CD4-positive, alpha-beta memory T cell (primary cell): ENCODE measurements around the gene TMEM234. TPM values are rescaled to one million over a fixed set of nuclear protein-coding genes. Genes with fewer than 3 reads are reported as not detected.
A peak's percentile ranks its signal among the peaks of the same experiment; 100 is the strongest.

ENCODE experiments used
- CTCF ChIA-PET: fragments of 350-600 bp; sonication (Branson Sonifier 250); formaldehyde crosslinking; loops from one replicate; lab custom pipeline; 2021; ENCODE audit warnings: inconsistent platforms; ENCODE audit not compliant: partially characterized antibody; lab: Charles Lee
- POLR2A ChIA-PET: fragments of 350-600 bp; sonication (Branson Sonifier 250); formaldehyde crosslinking; loops from one replicate; lab custom pipeline; 2021; ENCODE audit not compliant: partially characterized antibody; lab: Charles Lee
- DNase-seq, 5 donors: peaks; one replicate each; pipeline versions ENCODE4 v3.0.0 to v3.0.0-alpha.2; 2020 to 2022; ENCODE audit warnings: mixed read lengths in 1 of 5
- H3K27ac ChIP-seq: one replicate; pipeline ENCODE4 v1.7.0; 2013; ENCODE audit warnings: low read depth, low read length
- H3K27me3 ChIP-seq: 2 replicates; pipeline ENCODE4 v1.7.0; 2013; ENCODE audit warnings: mild to moderate bottlenecking, low read length, moderate library complexity; ENCODE audit not compliant: insufficient read depth
- H3K36me3 ChIP-seq: 2 replicates; pipeline ENCODE4 v1.7.0; 2013; ENCODE audit warnings: mild to moderate bottlenecking, low read length, moderate library complexity; ENCODE audit not compliant: insufficient read depth
- H3K4me1 ChIP-seq: 2 replicates; pipeline ENCODE4 v1.7.0; 2013; ENCODE audit warnings: mild to moderate bottlenecking, low read length, moderate library complexity; ENCODE audit not compliant: insufficient read depth
- H3K4me3 ChIP-seq, 2 donors: one replicate each; pipeline ENCODE4 v1.7.0; 2013; ENCODE audit warnings: low read length in 2 of 2, mild to moderate bottlenecking in 1 of 2
- H3K9me3 ChIP-seq, 2 donors: one replicate each; pipeline ENCODE4 v1.7.0; 2013; ENCODE audit warnings: low read length in 2 of 2, control low read depth in 1 of 2; ENCODE audit not compliant: control insufficient read depth in 1 of 2
- H3K27ac Mint-ChIP-seq, 7 donors: one replicate each; pipeline ENCODE4 v1.8.0; 2020 to 2021; ENCODE audit warnings: mixed read lengths in 7 of 7, mild to moderate bottlenecking in 6 of 7, inconsistent platforms in 3 of 7, moderate library complexity in 3 of 7
- H3K27me3 Mint-ChIP-seq, 2 donors: one replicate each; pipeline ENCODE4 v1.8.0; 2020 to 2021; ENCODE audit warnings: mixed read lengths in 2 of 2
- H3K36me3 Mint-ChIP-seq, 2 donors: one replicate each; pipeline ENCODE4 v1.8.0; 2020 to 2021; ENCODE audit warnings: mixed read lengths in 2 of 2, inconsistent platforms in 1 of 2, mild to moderate bottlenecking in 1 of 2
- H3K4me1 Mint-ChIP-seq, 4 donors: one replicate each; pipeline ENCODE4 v1.8.0; 2020 to 2021; ENCODE audit warnings: mixed read lengths in 4 of 4, mild to moderate bottlenecking in 1 of 4
- H3K4me3 Mint-ChIP-seq, 8 donors: one replicate each; pipeline ENCODE4 v1.8.0; 2020 to 2021; ENCODE audit warnings: mixed read lengths in 8 of 8, mild to moderate bottlenecking in 7 of 8, moderate library complexity in 6 of 8, inconsistent platforms in 3 of 8
- H3K9me3 Mint-ChIP-seq, 8 donors: one replicate each; pipeline ENCODE4 v1.8.0; 2020 to 2021; ENCODE audit warnings: mixed read lengths in 8 of 8, mild to moderate bottlenecking in 5 of 8, inconsistent platforms in 3 of 8, moderate library complexity in 1 of 8
- intact Hi-C: fragments of 100-400 bp; cut with micrococcal nuclease; formaldehyde crosslinking; loops from one replicate; pipeline ENCODE4 v1.15.1; 2023
- polyA plus RNA-seq, 2 donors: library from polyadenylated mRNA; unstranded; fragments of 300-500 nt; fragmentation: Illumina TruSeq; gene quantifications; one replicate each; pipeline ENCODE4 v1.2.3, GENCODE V29; 2021
- total RNA-seq, 2 experiments: library from RNA; stranded (reverse); gene quantifications; one replicate each; pipeline ENCODE4 v1.2.3, GENCODE V29; 2021

Gene TMEM234
- total and polyA plus RNA-seq, 4 experiments from 2014 or later: 5.1 to 30.7 (median 16.6) TPM

- Mint-ChIP-seq H3K36me3 (no peaks in the 10 kb centered on the region), H3K9me3 (no peaks in the 10 kb centered on the region), H3K27ac (peak overlapping the region; percentile 68 to 88 (median 79)), H3K27me3 (no peaks in the 10 kb centered on the region), H3K4me3 (peak overlapping the region; percentile 87 to 93 (median 90)), H3K4me1 (peaks cover 0 to 35% (median 15%) of the 10 kb centered on the region in 4 donors)
- H3K27me3 ChIP-seq: no peaks in the 10 kb centered on the region
- ChIA-PET POLR2A (interaction anchor here (0.9 to 26.9 kb wide), 33 partner anchors 13 to 280 kb away, joined by 3 to 819 read pairs (median 8); partner anchors contain the start of genes BSDC1, CCDC28B, EIF3I and FAM167B), CTCF (interaction anchor here (0.6 to 7.4 kb wide), 42 partner anchors 9 to 171 kb away, joined by 3 to 151 read pairs (median 5); partner anchors contain the start of genes CCDC28B, HDAC1, IQCC and LCK)
- H3K4me1 ChIP-seq: peaks cover 14% of the 10 kb centered on the region
- peak overlapping the region; percentile 48 for H3K27ac ChIP-seq
- DNase-seq: peak; percentile 53 to 75 (median 55)
- peak overlapping the region; percentile 81 for H3K4me3 ChIP-seq
- no peaks in the 10 kb centered on the region for H3K36me3 ChIP-seq
- intact Hi-C loops: loop anchor here (1.0 to 2.0 kb wide), 5 partner anchors 10 to 132 kb away; partner anchors contain the start of gene HDAC1
- no peaks in the 10 kb centered on the region for H3K9me3 ChIP-seq
These were observed 18.2 kb upstream of the TMEM234 start for GRCh38 chr1:32240140-32240951.

GRCh38 chr1:32239790-32240139 is 17.6 kb upstream of the TMEM234 start:
- Mint-ChIP-seq H3K36me3 (no peaks in the 10 kb centered on the region), H3K27me3 (no peaks in the 10 kb centered on the region), H3K27ac (no peak overlapping the region), H3K4me3 (peak overlapping the region; percentile 87 to 93 (median 90)), H3K9me3 (no peaks in the 10 kb centered on the region), H3K4me1 (peaks cover 0 to 35% (median 15%) of the 10 kb centered on the region in 4 donors)
- Histone ChIP-seq H3K4me3 (peak overlapping the region in 1 of 2 donors; percentile 81), H3K27me3 (no peaks in the 10 kb centered on the region), H3K9me3 (no peaks in the 10 kb centered on the region), H3K27ac (peak overlapping the region; percentile 48), H3K4me1 (peaks cover 14% of the 10 kb centered on the region), H3K36me3 (no peaks in the 10 kb centered on the region)
- ChIA-PET CTCF (interaction anchor here (0.8 to 7.4 kb wide), 30 partner anchors 8 to 159 kb away, joined by 3 to 151 read pairs (median 6); partner anchors contain the start of genes HDAC1, LCK and MARCKSL1), POLR2A (interaction anchor here (0.9 to 26.9 kb wide), 30 partner anchors 12 to 167 kb away, joined by 4 to 819 read pairs (median 10); partner anchors contain the start of genes BSDC1, CCDC28B, EIF3I and FAM167B)
- no peak for DNase-seq
- intact Hi-C loops: loop anchor here (1.0 to 2.0 kb wide), 5 partner anchors 11 to 133 kb away; partner anchors contain the start of gene HDAC1

GRCh38 chr1:32239337-32239736 is 17.2 kb upstream of the TMEM234 start:
- Histone ChIP-seq H3K27ac (no peak overlapping the region), H3K4me1 (peaks cover 14% of the 10 kb centered on the region), H3K4me3 (no peak overlapping the region), H3K36me3 (no peaks in the 10 kb centered on the region), H3K9me3 (no peaks in the 10 kb centered on the region), H3K27me3 (no peaks in the 10 kb centered on the region)
- ChIA-PET CTCF (interaction anchor here (0.8 to 7.4 kb wide), 11 partner anchors 11 to 133 kb away, joined by 3 to 151 read pairs (median 11); partner anchors contain the start of genes HDAC1 and LCK), POLR2A (interaction anchor here (0.9 to 26.9 kb wide), 11 partner anchors 12 to 155 kb away, joined by 4 to 819 read pairs (median 11); partner anchors contain the start of genes BSDC1, CCDC28B, EIF3I and FAM167B)
- DNase-seq: no peak
- Mint-ChIP-seq H3K4me3 (peak overlapping the region; percentile 73 to 93 (median 88)), H3K9me3 (no peaks in the 10 kb centered on the region), H3K36me3 (no peaks in the 10 kb centered on the region), H3K4me1 (peaks cover 0 to 35% (median 15%) of the 10 kb centered on the region in 4 donors), H3K27me3 (no peaks in the 10 kb centered on the region), H3K27ac (peak overlapping the region in 4 of 7 donors; percentile 1 to 42 (median 12))
- intact Hi-C loops: no loop called here

GRCh38 chr1:32234792-32235191 is 12.6 kb upstream of the TMEM234 start:
- Histone ChIP-seq H3K9me3 (no peaks in the 10 kb centered on the region), H3K4me3 (no peak overlapping the region), H3K27ac (no peak overlapping the region), H3K36me3 (peaks cover 18% of the 10 kb centered on the region), H3K4me1 (peaks cover 1% of the 10 kb centered on the region), H3K27me3 (no peaks in the 10 kb centered on the region)
- Mint-ChIP-seq H3K27ac (no peak overlapping the region), H3K36me3 (peaks cover 0 to 9% of the 10 kb centered on the region in 2 donors), H3K4me1 (peaks cover 0 to 6% (median 3%) of the 10 kb centered on the region in 4 donors), H3K27me3 (no peaks in the 10 kb centered on the region), H3K9me3 (no peaks in the 10 kb centered on the region), H3K4me3 (no peak overlapping the region)
- CTCF ChIA-PET: interaction anchor here (1.0 to 2.2 kb wide), 2 partner anchors 14 to 20 kb away, joined by 4 to 14 read pairs; no protein-coding TSS in a partner anchor
- POLR2A ChIA-PET: interaction anchor here (1.5 kb wide), 1 partner anchor 57 kb away, joined by 4 read pairs; the partner anchor contains the start of gene HDAC1
- intact Hi-C loops: no loop called here
- DNase-seq: no peak

GRCh38 chr1:32232558-32233304 is 10.6 kb upstream of the TMEM234 start:
- Histone ChIP-seq H3K4me3 (no peak overlapping the region), H3K27ac (no peak overlapping the region), H3K4me1 (no peaks in the 10 kb centered on the region), H3K9me3 (no peaks in the 10 kb centered on the region), H3K36me3 (peaks cover 35% of the 10 kb centered on the region), H3K27me3 (no peaks in the 10 kb centered on the region)
- ChIA-PET CTCF (interaction anchor here (2.7 to 2.9 kb wide), 2 partner anchors 16 to 17 kb away, joined by 10 to 16 read pairs; no protein-coding TSS in a partner anchor), POLR2A (interaction anchor here (1.4 to 2.0 kb wide), 2 partner anchors 17 to 18 kb away, joined by 3 to 5 read pairs; partner anchors contain the start of gene LCK)
- H3K4me1 Mint-ChIP-seq: peaks cover 0 to 3% (median 2%) of the 10 kb centered on the region in 4 donors
- intact Hi-C loops: no loop called here
- H3K36me3 Mint-ChIP-seq: peaks cover 14 to 24% of the 10 kb centered on the region in 2 donors
- no peaks in the 10 kb centered on the region for H3K27me3 Mint-ChIP-seq
- DNase-seq: no peak
- H3K9me3 Mint-ChIP-seq: no peaks in the 10 kb centered on the region
- no peak overlapping the region for H3K4me3 Mint-ChIP-seq
- peak overlapping the region in 3 of 7 donors; percentile 9 to 79 (median 72) for H3K27ac Mint-ChIP-seq

- H3K36me3 ChIP-seq: peaks cover 41% of the 10 kb centered on the region
- DNase-seq: no peak
- no peaks in the 10 kb centered on the region for H3K9me3 ChIP-seq
- Mint-ChIP-seq H3K36me3 (peaks cover 19 to 30% of the 10 kb centered on the region in 2 donors), H3K9me3 (no peaks in the 10 kb centered on the region), H3K4me3 (peak overlapping the region in 1 of 8 donors; percentile 48), H3K27ac (peak overlapping the region in 1 of 7 donors; percentile 35), H3K4me1 (peaks cover 0 to 5% (median 4%) of the 10 kb centered on the region in 4 donors), H3K27me3 (no peaks in the 10 kb centered on the region)
- POLR2A ChIA-PET: interaction anchor here (1.4 to 2.0 kb wide), 2 partner anchors 16 to 18 kb away, joined by 3 to 5 read pairs; partner anchors contain the start of gene LCK
- H3K4me1 ChIP-seq: no peaks in the 10 kb centered on the region
- no peak overlapping the region for H3K27ac ChIP-seq
- H3K4me3 ChIP-seq: no peak overlapping the region
- H3K27me3 ChIP-seq: no peaks in the 10 kb centered on the region
- CTCF ChIA-PET: interaction anchor here (0.9 to 2.9 kb wide), 4 partner anchors 9 to 123 kb away, joined by 4 to 16 read pairs (median 7); no protein-coding TSS in a partner anchor
- intact Hi-C loops: no loop called here
These were observed 9.8 kb upstream of the TMEM234 start for GRCh38 chr1:32231843-32232432.
